ENCODE measurements around the gene EEF2.

Gene EEF2

GRCh38 chr19:3984908-3985642 lies at the start of gene EEF2:
EEF2 (minus strand) TSS chr19:3985463; CDS start chr19:3985380, 83 bp downstream.
- DNase-seq, result peak; percentile 92

- DNase-seq, result no peak
These were observed 49.1 kb upstream of the EEF2 start for GRCh38 chr19:4034048-4035017.

- no peak for DNase-seq
These were observed 48.0 kb upstream of the EEF2 start for GRCh38 chr19:4033028-4033956.

- no peak for DNase-seq
These were observed 47.2 kb upstream of the EEF2 start for GRCh38 chr19:4032436-4032835.

- no peak for DNase-seq
These were observed 46.2 kb upstream of the EEF2 start for GRCh38 chr19:4031420-4031819.

GRCh38 chr19:4030981-4031380 lies 45.7 kb upstream of the EEF2 start:
- no peak for DNase-seq

- DNase-seq, result no peak
These were observed 45.3 kb upstream of the EEF2 start for GRCh38 chr19:4030552-4030951.

- no peak for DNase-seq
These were observed 44.0 kb upstream of the EEF2 start for GRCh38 chr19:4029247-4029614.

- DNase-seq, result no peak
These were observed 43.3 kb upstream of the EEF2 start for GRCh38 chr19:4028334-4029246.

GRCh38 chr19:4027146-4027545 lies 41.9 kb upstream of the EEF2 start:
- DNase-seq, result no peak

GRCh38 chr19:4025317-4025716 lies 40.1 kb upstream of the EEF2 start:
- no peak for DNase-seq

- no peak for DNase-seq
These were observed 38.5 kb upstream of the EEF2 start for GRCh38 chr19:4023600-4024398.

GRCh38 chr19:4019578-4019977 lies 34.3 kb upstream of the EEF2 start:
- DNase-seq, result no peak

GRCh38 chr19:4018775-4019504 lies 33.7 kb upstream of the EEF2 start:
- no peak for DNase-seq

GRCh38 chr19:4018140-4018613 lies 32.9 kb upstream of the EEF2 start:
- no peak for DNase-seq

- DNase-seq, result no peak
These were observed 31.8 kb upstream of the EEF2 start for GRCh38 chr19:4016903-4017638.

- DNase-seq, result no peak
These were observed 31.2 kb upstream of the EEF2 start for GRCh38 chr19:4016486-4016885.

GRCh38 chr19:4015705-4016402 lies 30.6 kb upstream of the EEF2 start:
- no peak for DNase-seq

Measured in activated gamma-delta T cell treated with Interleukin-2 at 50 U/mL for 16 hours (primary cell).